Posterior vena cava (tissue), 2 donors: Measurements from ENCODE around the gene NSF. TPM values are rescaled to one million over a fixed set of nuclear protein-coding genes. Genes with fewer than 3 reads are reported as not detected.
"Not testable (repeated sequence)": the region's sequence is repeated elsewhere in the genome, so short reads cannot be mapped to it uniquely, and the experiment has no call there.

Experiments
- DNase-seq: peaks from one replicate; pipeline ENCODE4 v3.0.0-alpha.2; 2020; ENCODE audit warnings: low spot score
- intact Hi-C, 2 donors: fragments of 100-400 bp; cut with DNase I; formaldehyde crosslinking; loops; one replicate each; pipeline versions ENCODE4 v1.14.1 to v1.14.2; 2022 to 2023
- total RNA-seq, 2 donors: library from RNA; stranded (reverse); fragmentation: NEBNext Ultra II Directional; extraction: Animal tissue kit (Norgen Biotek cat#: 25700); gene quantifications; one replicate each; pipeline ENCODE4 v1.2.1, GENCODE V29; 2021
- donor health status: DM: yes; HTN: yes; CAD: no.
- donor health status: DM: yes; HTN: yes; CAD: no.

NSF gene
- total RNA-seq, 2 donors from 2014 or later, result 44.7 to 49.5 TPM

DNA sequence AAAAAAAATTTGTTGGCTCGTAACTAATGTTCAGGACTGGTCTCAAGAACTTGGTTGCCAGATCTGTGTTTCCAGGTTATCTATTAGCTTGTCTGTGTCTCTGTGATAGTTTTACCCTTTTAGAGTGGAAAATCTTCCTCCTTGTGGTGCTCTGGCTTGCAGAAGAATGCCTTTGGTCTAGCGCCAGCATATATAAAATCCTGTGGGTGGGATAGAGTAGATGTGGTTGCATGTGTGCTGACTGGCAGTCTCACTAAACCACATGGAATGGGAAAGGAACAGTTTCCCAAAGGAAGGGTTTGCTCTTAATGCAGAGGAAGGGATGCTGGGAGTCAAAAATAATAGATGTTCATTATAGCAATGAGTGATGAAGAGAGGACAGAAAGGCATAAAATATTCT is 33.3 kb downstream of the NSF start:
- intact Hi-C loops, result not testable (repeated sequence)

DNA sequence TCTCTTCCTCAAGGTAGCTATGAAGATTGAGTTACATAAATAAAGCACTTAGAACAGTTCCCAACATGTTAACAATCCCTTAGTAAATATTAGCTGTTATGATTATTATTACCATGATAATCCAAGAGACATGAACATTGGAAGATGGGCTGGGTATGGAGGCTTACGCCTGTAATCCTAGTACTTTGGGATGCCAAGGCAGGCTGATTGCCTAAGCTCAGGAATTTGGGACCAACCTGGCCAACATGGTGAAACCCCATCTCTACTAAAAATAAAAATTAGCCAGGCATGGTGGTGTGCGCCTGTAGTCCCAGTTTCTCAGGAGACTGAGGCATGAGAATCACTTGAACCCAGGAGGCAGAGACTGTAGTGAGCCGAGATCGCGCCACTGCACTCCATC is 34.3 kb downstream of the NSF start:
- DNase-seq, intact Hi-C loops: not testable (repeated sequence)

More for the DNA sequence above, 33.3 kb downstream of the NSF start:
- not testable (repeated sequence) for DNase-seq

DNA sequence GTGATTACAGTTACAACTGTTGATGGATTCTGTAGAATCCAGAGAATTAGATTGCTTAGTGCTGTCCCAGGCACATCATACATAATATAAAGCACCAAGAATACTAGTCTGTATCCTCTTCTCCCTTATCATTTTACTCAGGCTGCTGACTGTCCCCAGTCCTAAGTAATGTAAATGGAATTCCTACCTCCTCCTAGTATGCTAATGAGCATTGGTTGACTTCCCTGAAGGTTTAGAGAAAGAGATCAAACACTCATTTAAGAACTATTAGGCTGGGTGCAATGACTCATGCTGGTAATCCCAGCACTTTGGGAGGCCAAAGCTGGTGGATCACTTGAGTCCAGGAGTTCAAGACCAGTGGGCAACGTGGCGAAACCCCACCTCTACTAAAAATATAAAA is 37.0 kb downstream of the NSF start:
- intact Hi-C loops, DNase-seq: not testable (repeated sequence)

DNA sequence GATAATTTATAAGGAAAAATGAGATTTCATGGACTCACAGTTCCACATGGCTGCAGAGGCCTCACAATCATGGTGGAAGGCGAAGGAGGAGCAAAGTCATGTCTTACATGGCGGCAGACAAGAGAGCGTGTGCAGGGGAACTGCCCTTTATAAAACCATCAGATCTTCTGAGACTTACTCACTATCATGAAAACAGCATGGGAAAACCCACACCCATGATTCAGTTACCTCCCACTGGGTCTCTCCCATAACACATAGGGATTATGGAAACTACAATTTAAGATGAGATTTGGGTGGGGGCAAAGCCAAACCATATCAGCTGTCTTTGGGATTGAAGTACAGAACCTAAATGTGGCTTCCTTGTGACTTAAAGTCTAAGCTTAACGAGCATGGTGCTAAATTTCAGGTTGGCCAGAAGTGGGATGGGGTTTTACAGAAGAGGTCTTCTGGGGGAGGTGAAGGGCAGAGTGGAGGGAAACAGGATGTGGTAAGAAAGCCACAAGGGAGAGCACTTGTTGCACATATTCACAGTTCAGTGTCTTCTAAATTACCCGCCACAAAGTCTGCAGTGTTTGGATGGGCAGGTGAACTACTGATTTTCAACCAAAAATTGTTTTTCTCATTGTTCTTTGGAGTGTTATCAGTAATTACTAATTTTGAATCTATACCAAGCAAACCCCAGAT is 38.4 kb downstream of the NSF start:
- intact Hi-C loops, DNase-seq: not testable (repeated sequence)

DNA sequence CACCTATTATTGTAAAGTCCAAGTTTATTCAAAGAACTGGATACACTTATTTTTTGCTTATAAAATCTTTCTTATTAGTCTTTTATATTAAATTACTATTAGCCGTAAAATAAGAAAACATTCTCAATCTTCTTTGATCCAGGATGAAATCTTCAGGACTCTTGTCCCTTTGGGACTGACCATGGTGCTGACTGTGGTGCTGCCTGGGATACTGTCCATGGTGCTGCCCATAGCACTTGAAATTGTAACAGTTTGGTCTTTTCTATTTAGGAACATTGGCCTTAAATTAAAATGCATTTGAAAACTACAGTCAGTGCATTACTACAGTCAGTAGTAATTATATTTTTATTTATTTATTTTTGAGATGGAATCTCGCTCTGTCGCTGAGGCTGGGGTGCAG is 41.7 kb downstream of the NSF start:
- DNase-seq, intact Hi-C loops: not testable (repeated sequence)

DNA sequence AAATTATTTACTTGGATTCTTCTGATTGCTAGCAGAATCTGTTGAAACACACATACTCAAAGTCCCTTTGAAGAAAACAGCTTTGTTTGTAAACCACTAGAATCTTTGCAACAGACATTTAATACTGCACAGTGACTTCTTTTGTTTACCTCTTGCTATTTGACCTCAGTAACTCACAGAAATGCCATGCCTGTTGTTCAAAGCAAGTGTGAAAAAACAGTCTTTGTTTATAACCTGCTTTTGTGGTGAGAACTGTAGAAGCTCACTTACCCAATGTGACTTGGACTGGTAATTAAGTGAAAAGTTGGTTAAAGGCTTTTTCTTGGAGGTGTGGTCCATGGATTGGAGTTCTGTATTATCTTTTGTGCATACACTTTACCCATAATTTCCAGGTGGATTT is 44.4 kb downstream of the NSF start:
- DNase-seq, intact Hi-C loops: not testable (repeated sequence)

DNA sequence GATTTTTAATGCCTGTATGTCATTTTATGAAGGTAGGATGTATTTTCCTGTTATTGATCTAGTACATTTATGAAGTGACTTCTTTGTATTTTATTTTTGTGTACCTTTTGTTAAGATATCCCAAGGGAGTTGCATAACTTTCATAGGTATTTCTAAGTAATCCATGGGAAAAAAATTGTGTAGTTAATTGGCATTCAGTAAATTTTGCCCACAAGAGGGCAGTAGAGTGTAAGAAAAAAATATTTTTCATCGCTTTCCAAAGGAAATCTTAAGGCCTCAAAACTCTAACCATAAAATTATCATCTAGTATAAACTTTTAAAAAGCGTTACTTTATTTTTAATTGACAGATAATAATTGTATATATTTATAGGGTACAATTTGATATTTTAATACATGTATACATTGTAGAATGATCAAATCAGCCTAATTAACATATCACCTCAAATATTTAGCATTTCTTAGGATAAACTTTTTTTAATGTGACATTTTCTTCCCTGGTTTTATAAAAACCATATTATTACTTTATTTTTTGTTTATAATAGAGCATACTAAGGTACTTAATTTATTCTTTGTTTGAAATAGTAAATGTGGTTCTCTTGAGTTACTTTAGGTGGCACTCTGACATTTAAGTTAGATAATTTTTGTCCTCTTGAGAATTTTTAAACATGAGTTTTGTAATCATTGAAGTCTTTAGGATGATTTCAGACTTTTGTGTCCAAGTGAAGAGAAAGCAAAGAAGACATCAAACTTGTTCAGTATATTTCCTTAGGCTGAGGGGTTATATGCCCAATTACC is 51.6 kb downstream of the NSF start:
- intact Hi-C loops, DNase-seq: not testable (repeated sequence)

DNA sequence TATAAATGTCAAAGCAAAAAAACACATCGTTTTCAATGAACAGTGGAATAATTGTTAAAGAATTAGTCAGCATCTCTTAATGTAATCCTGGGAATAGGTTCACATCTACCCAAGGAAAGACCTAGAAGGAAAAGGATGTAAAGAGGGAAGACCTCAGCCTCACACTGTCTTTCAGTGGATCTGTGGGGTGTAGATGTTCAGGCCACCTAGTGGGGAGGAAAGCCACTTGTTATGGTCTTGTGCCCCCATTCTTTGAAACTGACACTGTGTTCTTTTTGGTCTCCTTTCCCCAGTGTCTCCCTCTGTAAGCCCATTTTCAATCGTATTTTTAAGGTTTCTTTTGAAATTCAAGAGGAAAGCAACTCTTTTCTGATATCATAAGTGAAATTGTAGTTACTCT is 56.8 kb downstream of the NSF start:
- intact Hi-C loops, DNase-seq: not testable (repeated sequence)

DNA sequence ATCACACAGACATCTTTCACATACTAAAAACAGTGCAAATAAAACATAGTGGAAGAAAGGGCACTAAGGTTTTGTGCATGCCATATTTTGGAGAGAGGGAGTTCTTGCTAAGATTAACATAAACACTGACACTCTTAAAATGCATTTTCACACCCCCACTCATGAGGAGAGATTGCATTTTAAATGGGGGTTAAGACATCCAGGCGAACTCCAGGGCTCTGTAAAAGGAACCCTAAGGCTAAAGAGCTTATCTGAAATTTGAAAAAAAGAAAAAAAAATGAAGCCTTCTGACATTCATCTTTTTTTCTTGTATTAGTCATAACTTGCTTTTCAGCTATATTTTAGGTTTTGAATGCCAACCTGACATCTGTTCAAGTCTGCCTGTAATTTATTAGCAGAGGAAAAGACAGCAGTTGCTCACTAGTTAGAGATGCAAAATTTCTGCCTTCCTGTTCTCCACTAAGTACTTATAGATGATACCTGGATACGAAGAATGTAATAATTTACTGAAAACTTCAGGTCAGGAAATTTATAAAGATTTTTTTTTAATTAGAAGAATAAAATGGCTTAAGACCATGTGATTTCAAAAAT is 57.3 kb downstream of the NSF start:
- DNase-seq, intact Hi-C loops: not testable (repeated sequence)

DNA sequence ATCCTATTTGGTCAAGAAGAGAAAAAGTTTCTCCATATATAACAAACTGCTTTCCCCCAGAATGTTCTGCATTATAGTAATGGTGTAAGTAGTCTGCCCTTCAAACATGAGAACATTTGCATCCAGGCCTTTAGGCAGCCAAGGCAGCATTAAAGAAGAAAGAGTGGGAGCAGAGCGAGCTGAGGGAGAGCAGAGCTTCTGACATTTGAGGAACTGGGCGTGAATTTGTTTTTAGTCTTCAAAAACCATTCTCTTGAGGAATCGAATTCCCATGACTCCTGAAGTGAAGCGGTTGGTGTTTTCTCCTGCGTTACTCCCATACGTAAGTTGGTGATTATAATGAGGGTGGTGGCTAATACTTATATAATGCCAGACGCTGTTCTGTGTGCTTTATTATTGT is 58.8 kb downstream of the NSF start:
- DNase-seq, intact Hi-C loops: not testable (repeated sequence)

DNA sequence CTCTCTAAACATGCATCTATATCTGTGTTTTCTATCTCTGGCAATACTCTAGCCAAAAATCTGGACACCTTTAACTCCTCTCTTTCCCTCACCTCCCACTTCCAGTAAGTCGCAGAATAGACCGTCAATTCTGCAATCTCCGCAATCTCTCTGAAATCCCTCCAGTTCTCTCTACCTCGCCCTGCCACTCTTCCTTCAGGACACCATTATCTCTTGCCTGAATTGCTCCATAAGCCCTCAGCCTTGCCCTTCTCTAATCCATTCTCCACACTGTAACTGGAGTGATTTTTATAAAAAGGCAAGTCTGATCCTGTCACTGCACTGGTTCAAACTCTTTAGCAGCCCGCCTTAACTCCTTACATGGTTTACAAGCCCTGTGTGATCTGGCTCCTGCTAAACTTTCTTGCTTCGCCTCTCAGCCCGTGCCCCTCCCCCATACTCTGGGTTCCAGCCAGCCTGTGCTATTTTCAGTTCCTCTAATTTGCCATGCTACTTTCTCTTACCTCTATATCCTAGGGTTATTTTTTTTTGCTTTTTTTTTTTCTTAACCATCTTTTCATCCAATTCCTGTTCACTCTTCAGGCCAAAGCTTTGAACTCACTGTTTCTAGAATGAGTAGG is 61.7 kb downstream of the NSF start:
- intact Hi-C loops, DNase-seq: not testable (repeated sequence)

DNA sequence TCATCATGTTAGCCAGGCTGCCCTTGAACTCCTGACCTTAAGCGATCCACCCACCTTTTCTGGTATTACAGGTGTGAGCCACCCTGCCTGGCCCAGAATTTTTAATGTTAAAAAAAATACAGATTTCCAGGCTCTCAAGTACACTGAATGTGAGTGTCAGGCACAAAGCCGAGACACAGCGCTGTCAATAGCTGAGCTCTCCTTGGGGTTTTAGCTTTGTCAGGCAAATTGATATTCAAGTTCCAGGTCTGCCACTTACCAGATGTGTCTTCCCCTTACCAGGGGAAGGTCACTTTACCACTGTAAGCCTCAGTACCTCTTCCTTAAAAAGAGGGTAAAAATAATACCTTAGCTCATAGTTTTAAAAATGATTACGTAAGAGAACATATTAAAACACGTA is 67.8 kb downstream of the NSF start:
- DNase-seq, intact Hi-C loops: not testable (repeated sequence)

DNA sequence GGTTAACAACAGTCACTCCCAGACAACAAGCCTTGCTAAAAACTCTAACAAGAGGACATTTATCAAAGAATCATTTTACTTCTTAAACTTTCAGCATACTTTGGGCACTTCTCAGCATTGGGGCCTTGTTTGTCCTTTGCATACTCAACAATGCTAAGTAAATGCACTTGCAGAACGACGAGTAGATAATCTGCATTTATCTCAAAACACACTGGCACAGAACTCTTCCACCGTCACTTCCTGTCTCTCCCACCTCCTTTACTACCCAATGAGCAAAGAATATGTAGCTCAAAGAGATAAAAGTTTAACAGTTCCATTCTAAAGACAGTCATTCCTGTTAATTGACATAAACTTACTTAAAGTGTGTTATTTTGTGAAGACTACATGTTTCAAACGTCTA is 69.2 kb downstream of the NSF start:
- intact Hi-C loops, DNase-seq: not testable (repeated sequence)

DNA sequence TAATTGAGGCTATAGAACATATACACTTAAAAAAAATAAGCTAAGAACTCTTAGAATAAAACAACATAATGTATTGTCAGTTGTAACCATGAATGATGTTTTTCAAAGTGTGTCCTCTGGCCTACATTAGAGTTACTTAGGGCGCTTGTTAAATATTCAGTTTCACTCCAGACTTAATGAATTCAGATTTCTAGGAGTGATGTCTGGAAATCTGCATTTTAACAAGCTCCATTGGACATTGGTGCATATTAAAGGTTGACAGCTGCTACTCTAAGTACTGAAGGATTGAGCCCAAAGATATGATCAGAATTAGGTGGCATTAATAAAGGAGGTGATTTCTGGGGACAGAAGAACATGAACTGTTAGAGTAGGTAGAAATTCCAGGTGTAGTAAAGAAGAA is 72.7 kb downstream of the NSF start:
- intact Hi-C loops, DNase-seq: not testable (repeated sequence)

DNA sequence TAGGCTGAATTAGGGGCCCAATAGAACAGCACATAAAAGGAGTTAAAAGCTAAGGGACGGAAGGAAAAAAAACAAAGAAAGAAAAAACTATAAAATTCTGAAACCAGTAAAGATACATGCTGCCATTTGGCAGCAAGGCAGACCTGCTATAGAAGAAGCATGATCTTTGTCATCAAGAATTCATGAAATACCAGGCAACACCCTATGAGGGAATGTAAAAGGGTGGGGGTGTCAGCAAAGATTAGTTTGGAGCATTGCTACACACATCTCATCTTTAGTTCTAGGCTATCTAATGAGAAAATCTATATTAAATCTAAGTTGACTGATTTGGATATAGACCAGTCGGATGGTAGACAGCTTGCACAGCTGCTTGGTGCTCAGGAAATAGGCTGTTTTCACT is 73.1 kb downstream of the NSF start:
- DNase-seq, intact Hi-C loops: not testable (repeated sequence)

DNA sequence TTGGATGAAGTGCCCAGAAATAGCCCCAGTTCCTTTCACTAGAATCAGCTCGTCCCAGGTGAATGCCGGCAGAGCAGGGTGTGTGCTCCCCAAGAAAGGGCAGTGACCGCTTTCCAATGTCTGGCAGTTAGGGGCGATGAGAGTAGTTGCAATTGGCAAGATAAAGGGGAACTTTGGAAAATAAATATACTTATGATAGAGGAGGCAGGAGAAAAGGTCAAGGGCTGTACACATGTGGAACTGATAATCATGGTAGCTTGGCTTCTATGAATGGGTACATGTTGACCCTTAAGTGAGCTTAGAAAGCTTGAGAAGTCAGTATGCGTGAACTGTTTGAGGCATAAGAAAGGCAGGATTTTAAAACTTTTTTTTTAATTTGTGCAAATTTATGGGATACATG is 75.5 kb downstream of the NSF start:
- intact Hi-C loops, result not testable (repeated sequence)

DNA sequence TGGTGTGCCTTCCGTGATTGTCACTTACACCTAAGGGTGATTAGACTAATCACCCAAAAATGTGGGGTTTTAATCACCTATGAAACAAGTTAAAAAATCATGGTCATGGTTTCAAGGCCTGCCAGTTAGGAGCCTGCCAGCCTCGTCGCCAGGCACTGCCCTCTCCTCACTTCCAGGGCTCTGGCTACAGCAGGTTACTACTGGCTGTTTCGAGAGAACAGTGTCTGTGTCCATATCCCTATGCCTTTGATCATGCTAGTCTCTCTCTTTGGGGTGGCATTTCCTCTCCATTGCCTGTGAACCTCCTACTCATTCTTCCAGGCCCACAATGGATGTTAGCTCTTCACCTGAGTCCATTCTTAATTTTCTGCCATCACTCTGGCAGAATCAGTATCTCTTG is 80.3 kb downstream of the NSF start:
- intact Hi-C loops, DNase-seq: not testable (repeated sequence)

More for the DNA sequence above, 75.5 kb downstream of the NSF start:
- DNase-seq, result not testable (repeated sequence)

DNA sequence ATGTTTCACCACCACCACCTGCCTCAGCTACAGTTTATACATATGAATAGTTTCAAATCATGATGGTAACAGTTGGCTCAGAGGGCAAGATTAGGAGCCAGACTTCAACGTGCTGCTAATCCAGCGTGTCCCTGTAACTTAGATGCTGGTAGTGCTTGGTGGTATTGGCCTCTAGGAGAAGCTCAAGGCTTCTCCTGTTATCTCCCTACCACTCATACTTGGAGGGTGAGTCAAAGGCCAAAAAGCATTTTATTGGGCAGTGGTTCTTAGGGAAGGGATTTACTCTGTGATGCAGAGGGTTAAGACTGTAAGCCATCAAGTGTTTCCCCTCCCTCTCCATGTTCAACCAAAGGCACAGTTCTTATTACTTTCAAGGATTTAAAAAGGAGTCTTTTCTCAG is 82.3 kb downstream of the NSF start:
- DNase-seq, intact Hi-C loops: not testable (repeated sequence)

DNA sequence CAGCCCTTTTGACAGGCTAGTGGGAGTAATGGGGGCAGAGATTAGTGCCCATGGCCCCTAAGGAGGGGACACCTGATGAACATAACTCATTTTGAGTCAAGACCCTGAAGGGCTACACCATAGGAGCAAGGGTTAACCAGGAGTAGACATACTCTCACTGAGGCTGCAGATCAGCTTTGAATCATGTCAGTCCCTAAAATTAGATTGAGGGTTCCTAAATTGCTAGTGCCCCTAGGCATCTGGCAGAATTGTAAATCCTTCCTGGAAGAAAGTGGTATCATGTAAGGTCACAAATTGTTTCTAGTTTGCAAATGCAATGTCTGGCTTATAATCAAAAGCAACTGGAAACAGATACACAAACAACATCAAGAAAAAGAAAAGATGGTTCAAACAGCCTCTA is 87.3 kb downstream of the NSF start:
- DNase-seq, intact Hi-C loops: not testable (repeated sequence)

DNA sequence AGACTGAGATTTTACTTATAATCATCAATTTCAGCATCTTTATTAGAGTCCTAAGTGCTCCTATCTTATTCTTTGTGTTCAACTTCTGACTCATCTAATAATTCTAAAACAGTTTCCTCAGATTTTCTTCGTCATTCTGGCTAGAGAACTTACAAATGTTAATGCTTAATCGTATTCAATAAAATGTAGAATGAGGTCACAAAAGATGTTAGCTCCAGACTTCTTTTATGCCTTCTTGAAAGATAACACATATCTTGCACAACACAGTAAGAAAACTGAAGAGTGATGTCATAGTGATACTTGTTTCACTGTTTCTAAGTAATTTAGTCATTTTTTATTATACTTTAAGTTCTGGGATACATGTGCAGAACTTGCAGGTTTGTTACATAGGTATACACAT is 93.2 kb downstream of the NSF start:
- DNase-seq, intact Hi-C loops: not testable (repeated sequence)
